NCI-H69 (cell line): Measurements from ENCODE around the gene PPEF2.
"Not testable (repeated sequence)": the region's sequence is repeated elsewhere in the genome, so short reads cannot be mapped to it uniquely, and the experiment has no call there.

ENCODE experiments used
- DNase-seq: peaks from one replicate; lab custom pipeline; 2025; lab: John Stamatoyannopoulos, UW

PPEF2 gene

DNA sequence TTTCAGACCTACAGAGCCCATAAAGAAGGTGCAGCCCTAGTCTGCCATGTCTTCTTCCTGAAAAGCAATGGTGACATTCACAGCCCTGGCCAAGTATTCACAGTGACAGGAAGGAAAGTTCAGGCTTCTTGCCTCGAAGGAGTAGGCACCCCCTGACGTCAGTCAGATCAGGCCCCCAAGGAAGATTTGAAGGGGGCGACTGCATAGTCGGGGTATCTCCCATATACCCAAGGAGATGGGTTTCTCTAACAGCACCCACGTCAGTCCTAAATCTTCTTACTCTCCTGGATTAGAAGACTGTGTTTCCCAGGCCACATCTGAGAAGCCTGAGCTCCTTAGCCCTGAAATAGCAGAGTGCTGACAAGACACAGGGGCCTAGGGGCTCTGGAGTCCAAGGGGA, at the start of gene PPEF2:
TSS of gene PPEF2 (minus strand) at position 101 of the 400 bp plus-strand sequence. CDS start 6,127 bp downstream, outside the sequence.
- no peak for DNase-seq

GRCh38 chr4:75950213-75950815, 48.1 kb upstream of the PPEF2 start:
- DNase-seq = no peak

GRCh38 chr4:75948822-75949444, 46.7 kb upstream of the PPEF2 start:
- DNase-seq = no peak

DNA sequence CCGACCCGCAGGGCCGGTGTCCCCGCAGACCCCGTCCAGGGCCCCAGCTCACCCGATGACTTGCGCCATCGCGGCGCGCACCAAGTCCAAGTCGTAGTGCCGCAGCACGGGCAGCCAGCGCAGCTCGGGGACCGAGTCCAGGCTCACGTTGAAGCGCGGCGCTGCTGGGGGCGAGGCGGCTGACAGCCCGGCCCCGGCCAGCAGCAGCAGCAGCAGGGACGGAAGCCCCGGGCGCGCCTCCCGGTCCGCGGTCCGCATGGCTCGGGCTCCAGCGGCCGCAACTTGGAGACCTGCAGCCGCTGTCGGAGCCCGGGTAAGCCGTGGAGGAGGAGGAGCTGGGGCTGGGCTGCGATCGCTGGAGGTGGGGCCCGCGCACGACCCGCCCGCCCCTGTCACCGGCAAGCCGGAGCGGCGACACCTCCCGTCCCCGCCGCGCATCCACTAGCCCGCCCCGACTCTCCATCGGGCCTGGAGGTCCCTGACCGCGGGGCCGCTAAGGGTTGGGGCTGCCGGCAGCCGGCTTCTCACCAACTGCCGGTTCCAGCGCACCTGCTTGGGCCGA, 38.5 kb upstream of the PPEF2 start, which contains the start of gene NAAA:
TSS of gene NAAA (minus strand) at position 322 of the 562 bp plus-strand sequence. CDS start at position 258, 64 bp downstream.
- DNase-seq = peak; percentile 69

- DNase-seq = peak; percentile 78
Observed at GRCh38 chr4:75939890-75940691, 37.8 kb upstream of the PPEF2 start.

DNA sequence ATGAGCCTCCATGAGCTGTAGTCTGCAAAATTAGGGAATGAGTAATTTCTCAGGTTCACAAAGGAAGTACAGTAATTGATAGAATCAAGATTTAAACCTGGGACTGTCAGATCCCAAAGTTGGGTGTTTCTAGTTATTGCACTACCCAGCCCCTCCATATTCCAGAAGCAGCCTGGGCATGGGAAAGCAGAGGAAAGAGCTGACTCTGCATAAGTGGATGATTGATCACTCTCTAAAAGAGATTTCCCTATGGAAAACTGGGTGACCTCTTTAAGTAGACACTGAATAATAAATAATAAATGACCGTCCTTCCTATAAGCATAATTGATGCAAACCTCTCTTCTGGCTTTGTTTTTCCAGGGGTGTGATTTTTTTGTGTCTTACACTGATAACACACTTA, 33.4 kb upstream of the PPEF2 start:
- DNase-seq = no peak

DNA sequence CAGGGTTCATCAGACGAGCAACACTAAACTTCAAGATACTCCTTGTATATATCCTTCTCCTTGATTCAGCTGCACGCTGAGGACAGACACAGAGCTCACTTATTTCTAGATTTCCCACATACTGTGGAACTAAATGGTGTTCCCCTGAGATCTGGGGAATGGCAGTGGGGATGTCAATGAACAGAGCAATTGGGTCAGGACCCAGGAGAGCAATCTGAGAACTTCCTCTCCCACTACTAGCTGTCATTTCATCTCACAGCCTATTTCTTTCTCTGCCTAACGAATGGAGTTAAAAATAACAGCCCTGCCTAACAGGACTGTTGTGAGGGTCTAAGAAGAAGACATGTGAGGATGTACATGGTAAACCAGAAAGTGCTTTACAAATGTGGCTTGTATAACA, 27.9 kb upstream of the PPEF2 start:
- no peak for DNase-seq

DNA sequence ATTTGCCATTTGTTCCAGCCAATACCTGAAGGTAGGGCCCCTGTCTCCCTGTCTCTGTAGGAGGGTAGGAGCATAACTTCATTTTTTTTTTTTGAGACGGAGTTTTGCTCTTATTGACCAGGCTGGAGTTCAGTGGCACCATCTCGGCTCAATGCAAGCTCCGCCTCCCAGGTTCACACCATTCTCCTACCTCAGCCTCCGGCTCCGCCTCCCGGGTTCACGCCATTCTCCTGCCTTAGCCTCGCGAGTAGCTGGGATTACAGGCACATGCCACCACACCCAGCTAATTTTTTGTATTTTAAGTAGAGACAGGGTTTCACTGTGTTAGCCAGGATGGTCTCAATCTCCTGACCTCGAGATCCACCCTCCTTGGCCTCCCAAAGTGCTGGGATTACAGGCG, 22.7 kb upstream of the PPEF2 start:
- peak; percentile 84 for DNase-seq

- peak; percentile 89 for DNase-seq
Observed at GRCh38 chr4:75924309-75924827, 22.1 kb upstream of the PPEF2 start.

DNA sequence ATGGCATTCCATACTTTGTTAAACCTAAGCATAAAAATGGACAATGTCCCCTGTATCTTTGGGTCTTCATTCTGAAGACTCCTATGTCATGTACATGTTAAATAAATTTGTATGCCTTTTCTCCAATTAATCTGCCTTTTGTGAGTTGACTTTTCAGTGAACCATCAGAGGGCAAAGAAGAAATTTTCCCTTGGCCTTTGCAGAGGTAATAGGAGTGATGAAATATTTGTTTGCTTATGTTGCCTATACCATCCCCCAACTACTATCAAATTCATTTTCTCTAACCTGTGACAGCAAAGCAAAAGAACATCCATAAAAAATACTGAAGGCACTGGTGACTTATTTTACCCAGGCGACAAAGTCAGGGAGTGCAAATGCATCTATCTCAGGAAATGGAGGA, 20.3 kb upstream of the PPEF2 start:
- DNase-seq = peak; percentile 54

DNA sequence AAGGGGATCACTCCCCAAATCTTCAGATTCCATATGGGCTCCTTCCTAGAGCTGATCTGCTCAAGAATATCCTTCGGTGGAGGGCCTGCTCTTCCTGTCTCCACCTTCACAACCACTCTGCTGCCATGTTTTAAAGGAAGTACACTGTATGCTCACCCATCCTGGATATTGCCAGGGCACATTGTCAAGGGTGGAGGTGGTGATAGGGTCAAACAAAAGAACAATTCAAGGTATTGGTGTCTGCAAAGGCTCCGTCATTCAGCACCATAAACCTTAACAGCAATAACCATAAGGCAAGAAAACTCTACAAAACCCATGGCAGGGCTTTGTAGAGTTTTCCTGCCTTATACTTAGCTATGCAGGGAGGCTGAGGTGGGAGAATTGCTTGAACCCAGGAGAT, 19.7 kb upstream of the PPEF2 start:
- DNase-seq = no peak

GRCh38 chr4:75920327-75920726, 18.1 kb upstream of the PPEF2 start:
- DNase-seq = no peak

GRCh38 chr4:75919920-75920319, 17.7 kb upstream of the PPEF2 start:
- peak; percentile 92 for DNase-seq

- peak; percentile 42 for DNase-seq
Observed at GRCh38 chr4:75916091-75916661, 13.9 kb upstream of the PPEF2 start.

DNA sequence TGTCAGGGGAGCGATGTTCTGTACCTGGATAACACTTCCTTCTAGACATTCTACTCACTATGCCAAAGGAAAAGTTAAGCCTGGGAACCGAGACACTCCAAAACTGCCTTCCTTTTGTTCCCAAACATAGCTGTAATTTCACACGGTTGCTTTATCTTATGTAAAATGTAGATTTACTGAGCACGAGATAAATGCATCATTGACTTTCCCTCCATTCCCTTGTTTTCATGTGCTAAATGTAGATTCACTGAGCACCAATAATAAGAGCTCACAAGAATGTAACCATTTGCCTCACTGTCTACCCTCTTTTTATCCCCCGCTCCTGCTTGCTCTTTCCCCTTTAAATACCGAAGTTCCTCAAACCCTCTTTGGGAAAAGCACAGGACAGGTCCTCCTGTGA, 10.7 kb upstream of the PPEF2 start:
- DNase-seq = no peak

DNA sequence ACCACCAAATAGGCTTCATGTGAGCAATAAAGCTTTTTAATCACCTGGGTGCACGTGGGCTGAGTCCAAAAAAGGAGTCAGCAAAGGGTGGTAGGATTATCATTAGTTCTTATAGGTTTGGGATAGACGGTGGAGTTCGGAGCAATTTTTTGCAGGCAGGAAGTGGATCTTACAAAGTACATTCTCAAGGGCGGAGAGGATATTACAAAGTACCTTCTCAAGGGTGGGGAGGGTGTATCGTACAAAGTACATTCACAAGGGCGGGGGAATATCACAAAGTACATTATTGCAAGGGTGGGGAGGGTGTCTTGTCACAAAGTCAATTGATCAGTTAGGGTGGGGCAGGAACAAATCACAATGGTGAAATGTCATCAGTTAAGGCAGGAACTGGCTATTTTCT, 8.6 kb upstream of the PPEF2 start:
- not testable (repeated sequence) for DNase-seq

- DNase-seq = no peak
Observed at GRCh38 chr4:75909405-75909804, 7.2 kb upstream of the PPEF2 start.

GRCh38 chr4:75908555-75908954, 6.3 kb upstream of the PPEF2 start:
- DNase-seq = no peak

GRCh38 chr4:75907966-75908365, 5.7 kb upstream of the PPEF2 start:
- no peak for DNase-seq

GRCh38 chr4:75904076-75904475, 1.8 kb upstream of the PPEF2 start:
- DNase-seq = no peak

GRCh38 chr4:75898536-75898935, 3.7 kb downstream of the PPEF2 start:
- no peak for DNase-seq

- DNase-seq = peak; percentile 31
Observed at GRCh38 chr4:75895744-75896314, 6.4 kb downstream of the PPEF2 start.
